ENCODE results near the gene CLIP1.

GRCh38 chr12:122226366-122227125, 195.9 kb downstream of the CLIP1 start:
- no peak for TF ChIP-seq ZNF274 (IDR thresholded peaks at IDR 0.05; ENCODE audit: borderline replicate concordance, extremely low read depth, low read length)
- no peak for TF ChIP-seq CTCF (IDR thresholded peaks at IDR 0.05; ENCODE audit: control extremely low read depth in 1 of 3, insufficient read depth in 1 of 3, low read depth in 1 of 3, low read length in 3 of 3)
- TF ChIP-seq HDAC6 (IDR thresholded peaks at IDR 0.05; ENCODE audit: low read depth, low read length) = no peak
- no peak for TF ChIP-seq JUN (IDR thresholded peaks at IDR 0.05; ENCODE audit: low read depth, low read length)
- no peak for TF ChIP-seq POLR2A (IDR thresholded peaks at IDR 0.05; ENCODE audit: control extremely low read depth in 1 of 2, low read depth in 2 of 2, low read length in 2 of 2)
- TF ChIP-seq POLR2AphosphoS5 (IDR thresholded peaks at IDR 0.05; ENCODE audit: low read depth, low read length) = no peak; the same call in 1 of the 2 replicates
- TF ChIP-seq, protein P1, sequence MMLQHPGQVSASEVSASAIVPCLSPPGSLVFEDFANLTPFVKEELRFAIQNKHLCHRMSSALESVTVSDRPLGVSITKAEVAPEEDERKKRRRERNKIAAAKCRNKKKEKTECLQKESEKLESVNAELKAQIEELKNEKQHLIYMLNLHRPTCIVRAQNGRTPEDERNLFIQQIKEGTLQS (IDR thresholded peaks at IDR 0.05; ENCODE audit: insufficient read depth, low read depth, low read length) = no peak
- TF ChIP-seq RFX5 (IDR thresholded peaks at IDR 0.05; ENCODE audit: borderline replicate concordance, low read depth, low read length) = no peak
- TF ChIP-seq MAX (IDR thresholded peaks at IDR 0.05) = peak; percentile 100
- no peak for TF ChIP-seq MAFK (IDR thresholded peaks at IDR 0.05; ENCODE audit: low read depth, low read length)
- TF ChIP-seq POU5F1 (IDR thresholded peaks at IDR 0.05; ENCODE audit: low read depth, low read length) = no peak
- no peak for TF ChIP-seq PHF8 (conservative IDR thresholded peaks at IDR 0.05; ENCODE audit: low read depth, low read length)
- TF ChIP-seq EZH2 (IDR thresholded peaks at IDR 0.05; ENCODE audit: low read depth, low read length, severe bottlenecking) = no peak
- TF ChIP-seq HDAC2 (IDR thresholded peaks at IDR 0.05; ENCODE audit: borderline replicate concordance in 1 of 2, low read depth in 2 of 2, low read length in 2 of 2) = peak in 1 of 2 experiments; percentile 77; a peak in 2 of 4 replicates

Measured in H1 (cell line).